Dedifferentiated amniotic fluid mesenchymal stem cell (primary cell): ENCODE results near the gene FARP1.

ENCODE experiments used
- DNase-seq: peaks from one replicate; pipeline ENCODE4 v3.0.0-alpha.2; 2016; ENCODE audit errors: extremely low spot score

The FARP1 gene

GRCh38 chr13:98442391-98443230 lies 299.7 kb downstream of the FARP1 start:
- DNase-seq: no peak

GRCh38 chr13:98443329-98443728 lies 300.4 kb downstream of the FARP1 start:
- peak; percentile 43 for DNase-seq

- DNase-seq: no peak
Measured at GRCh38 chr13:98443800-98444325, 301.0 kb downstream of the FARP1 start.

GRCh38 chr13:98444381-98444780 lies 301.5 kb downstream of the FARP1 start:
- DNase-seq: no peak

- DNase-seq: no peak
Measured at GRCh38 chr13:98445340-98446233, 302.7 kb downstream of the FARP1 start.

- no peak for DNase-seq
Measured at GRCh38 chr13:98446234-98446621, 303.3 kb downstream of the FARP1 start.

GRCh38 chr13:98447130-98447529 lies 304.2 kb downstream of the FARP1 start:
- no peak for DNase-seq

- no peak for DNase-seq
Measured at GRCh38 chr13:98447881-98448641, 305.2 kb downstream of the FARP1 start.

GRCh38 chr13:98448642-98448928 lies 305.7 kb downstream of the FARP1 start:
- no peak for DNase-seq

- no peak for DNase-seq
Measured at GRCh38 chr13:98449273-98449672, 306.4 kb downstream of the FARP1 start.

GRCh38 chr13:98450026-98450425 lies 307.1 kb downstream of the FARP1 start:
- DNase-seq: no peak

- no peak for DNase-seq
Measured at GRCh38 chr13:98450539-98451111, 307.7 kb downstream of the FARP1 start.

- DNase-seq: peak; percentile 23
Measured at GRCh38 chr13:98451676-98452470, 309.0 kb downstream of the FARP1 start.

- DNase-seq: no peak
Measured at GRCh38 chr13:98452851-98453843, 310.3 kb downstream of the FARP1 start.

- peak; percentile 85 for DNase-seq
Measured at GRCh38 chr13:98454389-98454881, 311.5 kb downstream of the FARP1 start.

- DNase-seq: no peak
Measured at GRCh38 chr13:98456413-98456845, 313.5 kb downstream of the FARP1 start.

- DNase-seq: no peak
Measured at GRCh38 chr13:98457053-98457452, 314.2 kb downstream of the FARP1 start.

- no peak for DNase-seq
Measured at GRCh38 chr13:98458431-98458830, 315.5 kb downstream of the FARP1 start.

- no peak for DNase-seq
Measured at GRCh38 chr13:98459171-98459681, 316.3 kb downstream of the FARP1 start.
